Fibroblast of lung (primary cell): ENCODE measurements around the gene UBE2QL1.

ENCODE experiments used
- EZH2 ChIP-seq: IDR thresholded peaks from 2 replicates; pipeline ENCODE4 v1.5.1; 2012; ENCODE audit warnings: low read length, control low read depth, mild to moderate bottlenecking; ENCODE audit errors: missing control alignments
- TF ChIP-seq, protein P1 (sequence below), 2 donors: IDR thresholded peaks in 1 of 2; conservative IDR thresholded peaks in 1 of 2; 1 replicate in 1 of 2; 2 replicates in 1 of 2; pipeline ENCODE4 v1.5.1; 2011 to 2012; ENCODE audit warnings: low read length in 2 of 2, control low read depth in 1 of 2, inconsistent platforms in 1 of 2, low read depth in 1 of 2, mild to moderate bottlenecking in 1 of 2

DNA sequence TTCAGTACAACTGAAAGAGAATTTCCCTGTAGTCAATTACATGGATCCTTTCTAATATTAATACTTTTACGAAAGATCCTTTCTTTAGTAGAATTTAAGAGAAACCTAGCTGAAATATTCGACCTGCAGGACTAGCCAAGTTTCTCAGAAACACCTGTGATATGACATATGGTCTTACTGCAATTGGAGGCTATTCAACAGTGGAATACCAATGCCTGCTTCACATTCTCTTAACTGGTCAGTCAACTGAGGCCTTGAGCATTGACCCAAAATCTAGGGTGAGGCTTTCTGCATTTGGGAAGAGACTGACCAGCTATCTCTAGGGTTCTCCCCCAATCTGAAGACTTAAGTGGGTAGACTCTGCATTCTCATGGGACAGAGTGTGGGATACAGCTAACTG lies 12.3 kb downstream of the UBE2QL1 start:
- TF ChIP-seq, protein P1, sequence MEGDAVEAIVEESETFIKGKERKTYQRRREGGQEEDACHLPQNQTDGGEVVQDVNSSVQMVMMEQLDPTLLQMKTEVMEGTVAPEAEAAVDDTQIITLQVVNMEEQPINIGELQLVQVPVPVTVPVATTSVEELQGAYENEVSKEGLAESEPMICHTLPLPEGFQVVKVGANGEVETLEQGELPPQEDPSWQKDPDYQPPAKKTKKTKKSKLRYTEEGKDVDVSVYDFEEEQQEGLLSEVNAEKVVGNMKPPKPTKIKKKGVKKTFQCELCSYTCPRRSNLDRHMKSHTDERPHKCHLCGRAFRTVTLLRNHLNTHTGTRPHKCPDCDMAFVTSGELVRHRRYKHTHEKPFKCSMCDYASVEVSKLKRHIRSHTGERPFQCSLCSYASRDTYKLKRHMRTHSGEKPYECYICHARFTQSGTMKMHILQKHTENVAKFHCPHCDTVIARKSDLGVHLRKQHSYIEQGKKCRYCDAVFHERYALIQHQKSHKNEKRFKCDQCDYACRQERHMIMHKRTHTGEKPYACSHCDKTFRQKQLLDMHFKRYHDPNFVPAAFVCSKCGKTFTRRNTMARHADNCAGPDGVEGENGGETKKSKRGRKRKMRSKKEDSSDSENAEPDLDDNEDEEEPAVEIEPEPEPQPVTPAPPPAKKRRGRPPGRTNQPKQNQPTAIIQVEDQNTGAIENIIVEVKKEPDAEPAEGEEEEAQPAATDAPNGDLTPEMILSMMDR (conservative IDR thresholded peaks at IDR 0.05 in 1 of 2, IDR thresholded peaks at IDR 0.05 in 1 of 2; ENCODE audit: low read depth in 1 of 2, low read length in 2 of 2): no peak
- no peak for TF ChIP-seq EZH2
